Measurements from ENCODE around the gene CSF2RB.

- TF ChIP-seq, protein P1, sequence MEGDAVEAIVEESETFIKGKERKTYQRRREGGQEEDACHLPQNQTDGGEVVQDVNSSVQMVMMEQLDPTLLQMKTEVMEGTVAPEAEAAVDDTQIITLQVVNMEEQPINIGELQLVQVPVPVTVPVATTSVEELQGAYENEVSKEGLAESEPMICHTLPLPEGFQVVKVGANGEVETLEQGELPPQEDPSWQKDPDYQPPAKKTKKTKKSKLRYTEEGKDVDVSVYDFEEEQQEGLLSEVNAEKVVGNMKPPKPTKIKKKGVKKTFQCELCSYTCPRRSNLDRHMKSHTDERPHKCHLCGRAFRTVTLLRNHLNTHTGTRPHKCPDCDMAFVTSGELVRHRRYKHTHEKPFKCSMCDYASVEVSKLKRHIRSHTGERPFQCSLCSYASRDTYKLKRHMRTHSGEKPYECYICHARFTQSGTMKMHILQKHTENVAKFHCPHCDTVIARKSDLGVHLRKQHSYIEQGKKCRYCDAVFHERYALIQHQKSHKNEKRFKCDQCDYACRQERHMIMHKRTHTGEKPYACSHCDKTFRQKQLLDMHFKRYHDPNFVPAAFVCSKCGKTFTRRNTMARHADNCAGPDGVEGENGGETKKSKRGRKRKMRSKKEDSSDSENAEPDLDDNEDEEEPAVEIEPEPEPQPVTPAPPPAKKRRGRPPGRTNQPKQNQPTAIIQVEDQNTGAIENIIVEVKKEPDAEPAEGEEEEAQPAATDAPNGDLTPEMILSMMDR (conservative IDR thresholded peaks at IDR 0.05), result no peak
- no peak for TF ChIP-seq ZFX (IDR thresholded peaks at IDR 0.05)
These were observed 48.2 kb downstream of the CSF2RB start for GRCh38 chr22:36961626-36962025.
